ENCODE measurements around the gene PIGS.

PIGS gene

GRCh38 chr17:28505986-28506665 lies 65.2 kb downstream of the PIGS start, which contains the start of gene FOXN1:
TSS of gene FOXN1 (plus strand) at chr17:28506348. CDS start at chr17:28523970, 17,622 bp downstream.
- DNase-seq, result no peak

GRCh38 chr17:28503420-28503819 lies 67.9 kb downstream of the PIGS start:
- DNase-seq, result no peak

Data from CD4-positive, alpha-beta T cell treated with Interleukin-10 for 1 hour (primary cell).